NCI-H1092 treated with DMSO at 0.1 percent for 48 hours (cell line): ENCODE data around the gene ASIC2.

Source experiments
- DNase-seq: peaks from one replicate; lab custom pipeline; 2025; lab: John Stamatoyannopoulos, UW

Gene ASIC2

GRCh38 chr17:33288954-33289353, 4.1 kb downstream of the ASIC2 start:
- no peak for DNase-seq

DNA sequence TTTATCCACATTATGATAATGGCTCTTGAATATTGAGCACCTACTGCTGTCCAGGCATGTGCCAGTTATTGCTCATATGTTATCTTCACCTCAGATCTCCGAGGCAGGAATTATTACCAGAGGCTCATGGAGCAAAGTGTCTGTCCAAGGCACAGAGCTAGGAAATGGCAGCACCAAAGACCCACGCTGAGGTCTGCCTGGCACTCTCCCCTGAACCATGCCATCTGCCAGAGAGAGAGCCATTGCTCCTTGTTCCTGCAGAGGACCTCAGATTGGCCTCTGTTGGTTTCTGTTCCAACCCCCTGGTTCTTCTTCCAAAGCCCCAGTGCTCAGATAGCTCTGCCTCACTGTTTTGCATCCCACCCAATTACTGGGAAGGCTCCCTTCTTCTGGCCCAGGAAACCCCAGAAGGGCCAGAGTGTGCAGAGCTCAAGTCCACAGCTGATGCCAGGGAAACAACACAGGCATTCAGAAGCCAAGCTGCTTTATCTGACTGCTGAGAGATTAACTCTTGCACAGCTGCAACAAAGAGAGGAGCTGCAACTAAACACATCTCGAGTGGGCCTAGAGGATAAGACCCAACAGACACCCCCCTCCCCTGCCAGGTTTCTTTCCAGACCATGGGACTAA, 5.9 kb downstream of the ASIC2 start:
- DNase-seq = no peak

DNA sequence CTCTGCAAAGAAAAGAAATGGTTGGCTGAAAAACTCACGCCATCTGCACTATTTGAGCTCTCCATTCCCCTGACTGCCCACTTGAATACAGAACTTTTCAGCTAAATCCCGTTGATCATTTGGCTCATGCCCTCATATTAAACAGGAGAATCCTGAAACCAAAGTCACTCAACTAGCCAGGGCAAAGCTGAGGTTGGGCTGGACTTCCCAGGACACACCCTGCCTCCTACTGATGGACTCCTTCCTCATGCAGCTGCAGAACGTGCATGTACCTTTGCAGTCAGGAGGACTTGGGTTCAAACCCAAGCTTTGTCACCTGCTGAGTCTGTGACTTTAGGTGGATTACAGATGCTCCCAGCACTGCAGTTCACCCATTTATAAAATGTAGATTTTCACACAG, 7.7 kb downstream of the ASIC2 start:
- DNase-seq = no peak

DNA sequence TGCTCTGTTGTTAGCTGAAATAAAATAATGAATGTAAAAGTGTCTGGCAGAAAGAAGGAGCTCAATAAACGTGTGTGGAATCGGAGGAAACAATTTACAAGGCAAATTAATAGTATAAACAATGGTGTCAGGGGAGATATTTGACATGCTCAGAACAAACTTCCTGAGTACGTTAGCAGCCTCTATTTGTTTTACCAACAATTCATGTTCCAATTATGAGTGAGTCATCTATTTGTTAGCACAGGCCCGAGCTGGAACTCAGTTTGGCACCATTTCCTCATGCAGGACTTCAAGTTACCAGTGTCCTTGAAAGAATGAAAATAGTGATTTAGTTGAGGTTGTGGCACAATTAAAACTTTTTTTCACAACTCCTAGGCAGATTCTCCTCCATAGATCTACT, 9.1 kb downstream of the ASIC2 start:
- no peak for DNase-seq

- no peak for DNase-seq
Observed at GRCh38 chr17:33280162-33280943, 12.7 kb downstream of the ASIC2 start.

GRCh38 chr17:33277436-33278100, 15.5 kb downstream of the ASIC2 start:
- no peak for DNase-seq

GRCh38 chr17:33273743-33274410, 19.2 kb downstream of the ASIC2 start:
- no peak for DNase-seq

DNA sequence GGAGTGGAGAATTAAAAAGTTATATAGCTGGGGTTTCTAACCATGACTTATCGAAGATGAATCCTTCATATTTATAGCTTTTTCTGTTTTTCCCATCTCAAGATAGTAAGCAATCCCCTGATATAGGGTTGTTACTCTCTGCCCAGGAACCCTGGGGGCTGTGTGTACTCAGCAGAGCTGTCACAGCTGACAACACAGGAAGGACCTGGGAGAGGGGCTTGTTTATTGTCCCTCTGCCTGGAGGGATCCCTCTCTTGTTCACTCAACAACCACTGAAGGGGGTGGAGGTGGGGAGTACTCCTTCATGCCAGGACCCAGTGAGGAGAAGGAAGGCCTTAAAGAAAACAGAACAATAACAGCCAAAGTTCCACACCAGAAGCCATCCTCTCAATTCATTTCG, 19.8 kb downstream of the ASIC2 start:
- DNase-seq = no peak

DNA sequence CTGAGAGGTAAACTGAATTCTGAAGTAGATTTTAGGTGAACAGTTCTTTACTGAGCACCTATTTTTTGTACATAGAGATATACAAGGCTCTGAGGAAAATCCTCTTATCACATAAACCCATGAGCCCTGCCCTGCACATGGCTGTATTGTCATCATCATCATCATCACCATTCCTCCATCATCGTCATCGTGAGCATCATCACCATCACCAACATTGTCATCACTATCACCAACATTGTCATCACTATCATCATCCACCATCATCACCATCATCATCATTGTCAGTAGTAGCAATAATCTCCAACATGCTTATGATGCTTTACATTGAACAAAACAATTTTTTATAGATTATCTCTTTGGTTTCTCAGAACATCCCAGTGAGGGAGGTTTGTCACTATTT, 20.7 kb downstream of the ASIC2 start:
- no peak for DNase-seq

- no peak for DNase-seq
Observed at GRCh38 chr17:33269337-33270060, 23.6 kb downstream of the ASIC2 start.

DNA sequence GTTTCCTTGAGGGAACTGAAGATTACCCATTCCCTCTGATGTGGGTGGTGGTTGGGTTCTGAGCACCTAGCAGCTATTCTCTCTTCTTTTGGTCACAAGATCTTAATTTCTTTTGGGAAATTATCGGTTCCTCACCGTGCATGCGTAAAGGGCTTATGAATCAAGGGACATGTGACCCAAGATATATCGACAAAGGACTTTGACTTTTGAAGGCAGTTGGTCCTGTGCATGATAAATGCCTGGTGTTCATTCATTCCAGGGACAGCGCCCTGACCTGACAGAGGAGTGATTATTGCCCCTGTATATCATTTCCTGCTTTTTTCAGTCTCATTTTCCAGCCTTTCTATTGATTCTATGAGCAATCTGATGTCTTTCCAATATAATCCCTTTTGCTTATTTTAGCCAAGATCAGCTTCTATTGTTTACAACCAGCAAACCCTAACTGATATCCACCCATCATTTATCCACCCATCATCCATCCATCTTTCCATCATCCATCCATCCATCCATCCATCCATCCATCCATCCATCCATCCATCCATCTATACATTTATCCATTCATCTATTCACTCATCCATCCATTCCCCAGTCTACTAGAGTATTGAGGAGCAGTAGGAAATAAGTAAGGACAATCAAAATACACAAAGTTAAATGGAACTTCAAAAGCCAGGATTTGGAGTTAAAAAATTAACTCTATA, 25.1 kb downstream of the ASIC2 start:
- no peak for DNase-seq

GRCh38 chr17:33267271-33267790, 25.8 kb downstream of the ASIC2 start:
- no peak for DNase-seq

GRCh38 chr17:33266611-33267010, 26.5 kb downstream of the ASIC2 start:
- no peak for DNase-seq

- DNase-seq = no peak
Observed at GRCh38 chr17:33266116-33266515, 27.0 kb downstream of the ASIC2 start.

DNA sequence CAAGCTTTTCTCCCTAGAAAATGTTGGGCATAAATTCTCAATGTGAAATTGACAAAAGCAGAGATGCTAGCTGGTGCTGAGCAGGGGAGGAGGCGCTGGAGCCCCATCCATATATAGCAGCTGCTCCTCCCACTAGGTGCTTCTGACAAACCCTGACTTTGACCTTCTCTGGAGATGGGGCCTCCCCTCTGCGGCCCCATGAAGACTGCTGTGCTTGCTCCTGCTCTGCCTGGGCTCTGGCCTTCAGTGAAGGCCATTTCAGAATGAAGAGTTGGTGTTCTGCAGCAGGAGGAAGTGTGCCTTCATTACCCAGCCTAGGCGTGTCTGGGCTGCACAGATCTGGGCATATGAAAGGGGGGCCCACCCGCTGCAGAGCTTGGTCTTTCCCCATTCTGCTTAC, 29.7 kb downstream of the ASIC2 start:
- DNase-seq = no peak

DNA sequence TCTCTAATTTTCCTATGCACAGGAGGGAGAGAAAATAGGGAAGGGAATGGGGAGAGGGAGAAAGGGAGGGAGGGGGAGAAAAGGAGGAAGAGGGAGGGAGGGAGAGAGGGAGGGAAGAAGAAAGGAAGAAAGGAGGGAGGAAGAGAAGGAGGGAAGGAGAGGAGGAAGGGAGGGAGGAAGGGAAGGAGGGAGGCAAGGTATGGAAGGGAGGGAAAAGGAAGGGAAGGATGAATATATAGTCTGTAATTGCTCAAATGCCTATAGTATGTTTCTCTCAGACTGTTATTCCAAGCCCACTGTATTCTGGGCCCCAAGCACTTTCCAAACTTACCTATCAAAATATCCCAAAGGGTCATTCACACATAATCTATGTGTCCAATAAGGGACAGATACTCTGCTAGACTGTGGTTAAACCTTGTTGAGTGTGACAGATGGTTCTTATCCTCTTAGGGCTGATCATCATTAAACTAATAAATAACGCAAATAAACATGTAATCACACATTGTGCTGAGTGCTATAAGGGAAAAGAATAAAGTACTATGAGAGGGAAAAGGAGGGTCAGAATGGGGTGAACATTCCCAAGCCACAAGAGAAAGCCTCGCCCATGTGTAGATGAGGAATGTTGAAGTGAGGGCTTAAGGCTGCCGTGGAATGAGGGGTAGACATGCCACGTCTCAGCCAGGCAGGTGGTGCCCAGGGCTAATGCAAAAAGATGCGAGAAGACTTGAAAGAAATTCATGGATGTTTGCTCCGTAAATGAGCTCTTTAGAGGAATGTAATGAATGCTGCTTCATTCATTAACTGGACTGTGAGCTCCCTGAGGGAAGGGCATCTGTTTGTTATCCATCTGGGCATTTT, 30.6 kb downstream of the ASIC2 start:
- DNase-seq = no peak

DNA sequence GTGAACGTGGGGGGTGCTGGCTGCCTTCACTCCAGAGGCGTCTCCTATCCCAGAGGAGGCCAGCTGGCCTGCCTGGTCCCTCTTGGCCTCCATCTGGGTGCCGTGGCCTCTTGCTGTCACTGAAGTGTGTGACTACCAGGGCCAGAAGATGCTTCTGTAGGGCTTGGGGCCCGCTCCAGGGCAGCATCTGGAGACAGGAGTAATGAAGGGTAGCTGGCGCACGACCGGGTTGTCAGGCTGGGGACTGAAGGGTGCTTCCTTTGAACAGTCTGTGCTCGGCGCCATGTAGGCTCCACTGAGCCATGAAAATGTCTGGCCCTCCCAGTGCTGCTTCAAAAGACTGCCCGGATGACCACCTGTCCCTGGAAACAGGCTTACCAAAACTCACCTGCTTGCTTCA, 31.3 kb downstream of the ASIC2 start:
- DNase-seq = no peak

- DNase-seq = peak; percentile 33
Observed at GRCh38 chr17:33260638-33261037, 32.5 kb downstream of the ASIC2 start.

GRCh38 chr17:33258296-33258695, 34.8 kb downstream of the ASIC2 start:
- no peak for DNase-seq

DNA sequence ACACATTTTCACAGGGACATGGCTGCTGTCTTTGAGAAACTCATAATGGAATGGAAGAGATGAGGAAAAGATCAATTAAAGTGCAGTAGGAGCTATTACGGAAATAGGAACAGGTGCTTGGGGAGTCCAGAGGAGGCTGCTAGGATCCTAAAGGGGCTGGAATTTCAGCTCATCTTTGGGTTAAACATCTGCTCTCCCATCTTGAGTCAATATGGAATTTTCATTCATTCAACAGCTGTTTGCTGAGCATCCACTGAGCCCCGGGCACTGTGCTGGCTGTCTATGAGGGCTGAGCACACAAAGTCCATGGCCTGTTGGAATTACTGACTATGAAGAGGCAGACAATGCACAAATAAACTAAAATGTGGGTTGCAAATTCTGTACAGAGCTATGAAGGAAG, 47.9 kb downstream of the ASIC2 start:
- DNase-seq = no peak
